HepG2 (cell line): ENCODE results near the gene ACAD11. TPM values are rescaled to one million over a fixed set of nuclear protein-coding genes. Genes with fewer than 3 reads are reported as not detected.

ENCODE experiments used
- ATAC-seq: fragments of 200-7000 bp; cut with Tn5 transposase; 3 replicates; pipeline ENCODE4 v1.9.1; 2020; ENCODE audit warnings: mild to moderate bottlenecking, moderate library complexity
- BruUV-seq: library from RNA; stranded (reverse); fragments of 400-500 nt; replicated peaks from 2 replicates; lab custom pipeline; 2021; lab: Mats Ljungman, UMichigan
- CTCF ChIA-PET: fragments of 300-600 bp; formaldehyde crosslinking; extraction: SDS; loops from one replicate; lab custom pipeline; 2021; ENCODE audit warnings: low total read pairs, inconsistent platforms, low intra/inter-chr PET ratio; lab: Yijun Ruan, JAX
- POLR2A ChIA-PET: fragments of 350-600 bp; sonication (Branson Sonifier 250); formaldehyde crosslinking; loops from one replicate; lab custom pipeline; 2020; ENCODE audit warnings: antibody characterized with exemption, inconsistent platforms; lab: Yijun Ruan, JAX
- DNase-seq: peaks from one replicate; pipeline ENCODE4 v3.0.0-alpha.2; 2015; ENCODE audit warnings: low spot score
- FAIRE-seq: peaks from 3 replicates; lab custom pipeline; 2011; peaks lifted over from hg19 to GRCh38; lab: Jason Lieb, UNC
- H2AFZ ChIP-seq: one replicate; pipeline ENCODE4 v1.6.1; 2011; ENCODE audit warnings: low read length, inconsistent platforms
- H3K27ac ChIP-seq: fragments of 300-600 bp; 3 replicates; pipeline ENCODE4 v1.8.0; 2011; ENCODE audit warnings: mixed run types, mild to moderate bottlenecking, mixed read lengths, low read length, inconsistent platforms; ENCODE audit not compliant: insufficient read depth; ENCODE audit errors: extremely low read length
- H3K27me3 ChIP-seq, 2 experiments: fragments of 200-600 bp in 1 of 2; 2 replicates in 1 of 2; 3 replicates in 1 of 2; pipeline versions ENCODE4 v1.6.0 to v1.8.0; 2011; ENCODE audit warnings: low read length in 2 of 2, mild to moderate bottlenecking in 2 of 2, moderate library complexity in 2 of 2, inconsistent platforms in 1 of 2; ENCODE audit not compliant: insufficient read depth in 2 of 2, control insufficient read depth in 1 of 2
- H3K36me3 ChIP-seq, 2 experiments: fragments of 200-600 bp in 1 of 2; replicated peaks in 1 of 2; 2 replicates in 1 of 2; 3 replicates in 1 of 2; pipeline versions ENCODE4 v1.5.1 to v1.8.0; 2011; ENCODE audit warnings: low read length in 2 of 2, inconsistent platforms in 1 of 2; ENCODE audit not compliant: insufficient read depth in 2 of 2, control insufficient read depth in 1 of 2
- H3K4me1 ChIP-seq: 2 replicates; pipeline ENCODE4 v1.5.1; 2012; ENCODE audit warnings: low read length, inconsistent platforms; ENCODE audit not compliant: insufficient read depth
- H3K4me2 ChIP-seq: 2 replicates; pipeline ENCODE4 v1.6.0; 2011; ENCODE audit warnings: low read depth, low read length, inconsistent platforms
- H3K4me3 ChIP-seq, 3 experiments: fragments of 200-600 bp in 1 of 3; sonication (generic), shearing (Covaris generic) in 1 of 3; replicated peaks in 1 of 3; 2 replicates each; pipeline ENCODE4 v1.5.1; 2011 to 2016; ENCODE audit warnings: low read length in 3 of 3, inconsistent platforms in 2 of 3, low read depth in 2 of 3, mild to moderate bottlenecking in 2 of 3, control low read depth in 1 of 3, mixed read lengths in 1 of 3; ENCODE audit not compliant: insufficient read depth in 1 of 3
- H3K79me2 ChIP-seq: one replicate; pipeline ENCODE4 v1.6.1; 2011; ENCODE audit warnings: low read length, inconsistent platforms; ENCODE audit not compliant: insufficient read depth
- H3K9ac ChIP-seq: 2 replicates; pipeline ENCODE4 v1.6.0; 2011; ENCODE audit warnings: mild to moderate bottlenecking, low read depth, low read length, inconsistent platforms; ENCODE audit not compliant: insufficient read depth
- H3K9me3 ChIP-seq: 2 replicates; pipeline ENCODE4 v1.5.1; 2012; ENCODE audit warnings: mild to moderate bottlenecking, low read length
- H4K20me1 ChIP-seq: 2 replicates; pipeline ENCODE4 v1.6.0; 2011; ENCODE audit warnings: inconsistent platforms, mild to moderate bottlenecking, low read length, moderate library complexity; ENCODE audit not compliant: insufficient read depth
- BCLAF1 ChIP-seq: fragments of 450-650 bp; IDR thresholded peaks from 2 replicates; pipeline ENCODE4 v1.6.1; 2017; ENCODE audit warnings: mild to moderate bottlenecking
- HMG20B ChIP-seq: conservative IDR thresholded peaks from 2 replicates; pipeline ENCODE4 v1.6.1; 2016; ENCODE audit warnings: missing genetic modification reagents, missing compliant biosample characterization
- HNF1A ChIP-seq, 2 experiments: sonication (generic) in 1 of 2; formaldehyde crosslinking in 1 of 2; IDR thresholded peaks; 2 replicates each; pipeline versions ENCODE4 v1.4.0 to v1.6.1; 2016 to 2020; ENCODE audit warnings: borderline replicate concordance in 1 of 2, low read depth in 1 of 2, mild to moderate bottlenecking in 1 of 2, missing genetic modification reagents in 1 of 2
- SMAD3 ChIP-seq: sonication (generic); formaldehyde crosslinking; IDR thresholded peaks from 2 replicates; pipeline ENCODE4 v1.4.0; 2020; ENCODE audit warnings: missing genetic modification reagents
- UBTF ChIP-seq: sonication (generic); formaldehyde crosslinking; IDR thresholded peaks from 2 replicates; pipeline ENCODE4 v1.4.0; 2020; ENCODE audit warnings: mild to moderate bottlenecking, missing genetic modification reagents
- ZNF335 ChIP-seq: sonication (generic); formaldehyde crosslinking; IDR thresholded peaks from 2 replicates; pipeline ENCODE4 v1.4.0; 2020; ENCODE audit warnings: missing genetic modification reagents
- ZNF609 ChIP-seq: sonication (generic); formaldehyde crosslinking; IDR thresholded peaks from 2 replicates; pipeline ENCODE4 v1.4.0; 2020; ENCODE audit warnings: mild to moderate bottlenecking, missing genetic modification reagents, borderline replicate concordance
- in situ Hi-C: cut with HindIII; loops from 2 replicates; pipeline ENCODE4 v1.10.0; 2017; ENCODE audit warnings: low pct_unique_long_range_greater_than_20kb; ENCODE audit not compliant: extremely low pct_ligation_motif_present
- intact Hi-C: fragments of 100-400 bp; cut with micrococcal nuclease; formaldehyde crosslinking; loops from one replicate; pipeline ENCODE4 v1.10.0; 2022; ENCODE audit not compliant: unreplicated experiment
- polyA plus RNA-seq, 8 experiments: library from polyadenylated mRNA; depleted of rRNA in 3 of 8; stranded (reverse) in 7 of 8; unstranded in 1 of 8; fragments of >200 nt; fragmentation: Illumina TruSeq in 4 of 8; extraction: Trizol in 4 of 8; gene quantifications; 2 replicates each; pipeline versions ENCODE4 v1.2.1 to v1.2.3, GENCODE V29; 2011 to 2016; ENCODE audit warnings: low read depth in 4 of 8, missing spikeins in 1 of 8, mixed read lengths in 1 of 8; ENCODE audit not compliant: insufficient read depth in 1 of 8
- total RNA-seq, 5 experiments: library from RNA; depleted of rRNA; stranded (reverse); fragments of >200 nt; fragmentation: Illumina TruSeq; extraction: Trizol; gene quantifications; 2 replicates each; pipeline ENCODE4 v1.2.3, GENCODE V29; 2016; ENCODE audit warnings: low read depth in 1 of 5

The ACAD11 gene
- total and polyA plus RNA-seq, 2 of the 13 experiments (the other 11 are each of a cell fraction or from before 2014, with no cell fraction given), result 30.6 to 56.9 TPM

GRCh38 chr3:132594498-132594897 lies 65.1 kb downstream of the ACAD11 start:
- no TSS peak for BruUV-seq
- Histone ChIP-seq H3K27me3 (no peaks in the 10 kb centered on the region), H4K20me1 (no peaks in the 10 kb centered on the region), H3K4me3 (no peak overlapping the region), H3K4me1 (peaks cover 7% of the 10 kb centered on the region; the same call in 1 of the 2 replicates), H3K9ac (no peak overlapping the region), H3K4me2 (no peak overlapping the region), H3K36me3 (peaks cover 0 to 10% of the 10 kb centered on the region in 2 experiments; a peak in 2 of 5 replicates), H3K27ac (no peak overlapping the region), H3K79me2 (no peaks in the 10 kb centered on the region), H2AFZ (no peak overlapping the region), H3K9me3 (no peaks in the 10 kb centered on the region)
- ChIA-PET CTCF (no interaction called here), POLR2A (no interaction called here)
- in situ Hi-C loops (no loop called here), intact Hi-C loops (no loop called here)
- FAIRE-seq (no peak), ATAC-seq (no peak), DNase-seq (no peak)
- TF ChIP-seq UBTF (no peak), HNF1A (IDR thresholded peaks at IDR 0.05; ENCODE audit: low read depth) (no peak), HNF1A (CRISPR knock-in tag; IDR thresholded peaks at IDR 0.05; ENCODE audit: borderline replicate concordance) (no peak), BCLAF1 (no peak), ZNF609 (CRISPR knock-in tag) (no peak), SMAD3 (CRISPR knock-in tag) (no peak), ZNF335 (no peak), HMG20B (CRISPR knock-in tag) (no peak)
